ENCODE data around the gene EIF5B. TPM values are rescaled to one million over a fixed set of nuclear protein-coding genes. Genes with fewer than 3 reads are reported as not detected.
"Not testable (repeated sequence)": the region's sequence is repeated elsewhere in the genome, so short reads cannot be mapped to it uniquely, and the experiment has no call there.

Gene EIF5B
- total RNA-seq, 1 donor from 2014 or later: 31.0 TPM

- Histone ChIP-seq H3K9me3 (no peaks in the 10 kb centered on the region), H3K36me3 (no peaks in the 10 kb centered on the region), H3K27ac (no peak overlapping the region), H3K4me1 (peaks cover 20% of the 10 kb centered on the region), H3K4me3 (no peak overlapping the region), H3K27me3 (ENCODE audit: low read depth) (no peaks in the 10 kb centered on the region)
- TF ChIP-seq CTCF (IDR thresholded peaks at IDR 0.05): no peak
- DNase-seq (no peak), ATAC-seq (no peak)
- intact Hi-C loops (cut with DNase I): no loop called here
Observed at GRCh38 chr2:99342536-99342935, 5.3 kb downstream of the EIF5B start.

GRCh38 chr2:99345446-99345845, 8.3 kb downstream of the EIF5B start:
- DNase-seq, H3K36me3 ChIP-seq: not testable (repeated sequence)

GRCh38 chr2:99346218-99346617, 9.0 kb downstream of the EIF5B start:
- Histone ChIP-seq H3K4me3 (no peak overlapping the region), H3K27me3 (ENCODE audit: low read depth) (no peaks in the 10 kb centered on the region), H3K36me3 (no peaks in the 10 kb centered on the region), H3K4me1 (peaks cover 11% of the 10 kb centered on the region), H3K27ac (no peak overlapping the region), H3K9me3 (no peaks in the 10 kb centered on the region)
- no peak for ATAC-seq
- intact Hi-C loops (cut with DNase I): no loop called here
- no peak for DNase-seq
- TF ChIP-seq CTCF (IDR thresholded peaks at IDR 0.05): no peak

More at GRCh38 chr2:99345446-99345845, 8.3 kb downstream of the EIF5B start:
- peaks cover 11% of the 10 kb centered on the region for H3K4me1 ChIP-seq
- intact Hi-C loops (cut with DNase I); H3K27me3 ChIP-seq (ENCODE audit: low read depth); ATAC-seq; H3K27ac ChIP-seq; H3K4me3 ChIP-seq; H3K9me3 ChIP-seq: not testable (repeated sequence)

- intact Hi-C loops (cut with DNase I): no loop called here
- DNase-seq (no peak), ATAC-seq (no peak)
- Histone ChIP-seq H3K4me3 (no peak overlapping the region), H3K36me3 (no peaks in the 10 kb centered on the region), H3K4me1 (peaks cover 11% of the 10 kb centered on the region), H3K9me3 (no peaks in the 10 kb centered on the region), H3K27ac (no peak overlapping the region), H3K27me3 (ENCODE audit: low read depth) (no peaks in the 10 kb centered on the region)
- TF ChIP-seq CTCF (IDR thresholded peaks at IDR 0.05): no peak
Observed at GRCh38 chr2:99348173-99348572, 11.0 kb downstream of the EIF5B start.

- no peak for ATAC-seq
Observed at GRCh38 chr2:99350194-99350593, 13.0 kb downstream of the EIF5B start.

GRCh38 chr2:99354070-99354469, 16.9 kb downstream of the EIF5B start:
- H3K4me1 ChIP-seq: peaks cover 11% of the 10 kb centered on the region
- H3K27ac ChIP-seq: no peak overlapping the region
- intact Hi-C loops (cut with DNase I): no loop called here
- no peak for TF ChIP-seq CTCF (IDR thresholded peaks at IDR 0.05)
- no peaks in the 10 kb centered on the region for H3K27me3 ChIP-seq (ENCODE audit: low read depth)
- DNase-seq (no peak), ATAC-seq (no peak)
- no peaks in the 10 kb centered on the region for H3K36me3 ChIP-seq
- no peak overlapping the region for H3K4me3 ChIP-seq
- H3K9me3 ChIP-seq: no peaks in the 10 kb centered on the region

More at GRCh38 chr2:99350194-99350593, 13.0 kb downstream of the EIF5B start:
- Histone ChIP-seq H3K27ac (no peak overlapping the region), H3K27me3 (ENCODE audit: low read depth) (no peaks in the 10 kb centered on the region), H3K36me3 (no peaks in the 10 kb centered on the region), H3K4me3 (no peak overlapping the region), H3K4me1 (peaks cover 11% of the 10 kb centered on the region), H3K9me3 (no peaks in the 10 kb centered on the region)
- no peak for TF ChIP-seq CTCF (IDR thresholded peaks at IDR 0.05)
- intact Hi-C loops (cut with DNase I): no loop called here
- no peak for DNase-seq

- intact Hi-C loops (cut with DNase I); ATAC-seq; H3K27me3 ChIP-seq (ENCODE audit: low read depth); H3K27ac ChIP-seq; H3K9me3 ChIP-seq; DNase-seq; H3K4me1 ChIP-seq; H3K36me3 ChIP-seq; H3K4me3 ChIP-seq: not testable (repeated sequence)
Observed at GRCh38 chr2:99354825-99355224, 17.6 kb downstream of the EIF5B start.

Data from lower lobe of right lung (tissue), 2 donors.